GM15510 (cell line): Measurements from ENCODE around the gene GAP43.

Experiments
- POLR2A ChIP-seq: IDR thresholded peaks from 3 replicates; pipeline ENCODE4 v1.6.1; 2011; ENCODE audit warnings: borderline replicate concordance; ENCODE audit not compliant: insufficient read length; ENCODE audit errors: extremely low read depth

The GAP43 gene

DNA sequence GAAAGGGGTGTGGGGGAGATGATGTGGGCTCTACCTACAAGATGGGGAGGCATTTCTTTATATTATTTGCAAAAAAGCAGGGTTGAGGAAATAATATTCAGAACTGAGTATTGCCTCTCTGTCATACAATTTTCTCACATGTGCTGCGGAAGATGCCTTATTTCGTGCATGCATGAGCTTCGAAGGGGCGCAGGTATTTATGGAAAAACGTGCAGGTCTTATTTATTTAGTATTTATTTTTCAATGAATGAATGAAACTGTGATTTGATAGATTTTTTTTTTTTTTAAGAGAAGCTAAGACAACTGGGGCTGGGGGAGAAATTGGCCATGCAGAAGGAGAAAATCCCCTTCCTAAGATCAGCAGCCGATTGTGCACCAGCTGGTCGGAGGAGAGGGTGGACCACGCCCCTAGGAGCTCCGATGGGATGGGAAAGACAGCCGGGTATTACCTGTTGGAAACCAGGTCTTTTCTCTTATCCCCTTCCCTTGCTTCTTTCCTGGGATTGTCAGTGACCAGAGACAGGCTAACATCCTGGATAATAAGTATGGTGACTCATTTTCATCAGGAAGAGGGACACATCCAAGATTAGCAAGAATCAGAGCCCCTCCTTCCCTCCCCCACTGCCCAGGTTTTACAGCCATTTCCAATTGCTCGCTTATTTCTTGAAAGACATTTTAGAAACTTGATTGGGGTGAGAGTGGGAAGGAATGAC lies 875 bp downstream of the GAP43 start:
- no peak for TF ChIP-seq POLR2A

DNA sequence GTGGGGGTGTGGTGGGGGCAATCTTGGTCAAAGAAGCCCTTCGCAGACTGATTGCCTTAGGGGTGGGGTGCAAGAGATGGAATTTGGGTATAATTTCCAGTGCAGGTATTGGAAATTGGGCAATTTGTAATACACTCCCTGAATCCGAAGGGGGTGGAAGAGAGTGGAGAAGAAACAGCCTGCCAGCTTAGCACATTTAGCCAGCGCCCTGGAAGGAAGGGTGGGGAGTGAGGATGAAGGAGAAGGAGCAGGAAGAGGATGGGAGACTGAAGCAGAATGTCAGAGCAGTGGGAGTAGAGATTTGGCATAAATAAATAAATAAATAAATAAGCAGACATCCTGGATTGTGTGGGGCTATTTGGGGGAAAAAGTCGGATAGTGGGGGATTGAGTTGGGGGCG lies 1.6 kb downstream of the GAP43 start:
- TF ChIP-seq POLR2A, result no peak

DNA sequence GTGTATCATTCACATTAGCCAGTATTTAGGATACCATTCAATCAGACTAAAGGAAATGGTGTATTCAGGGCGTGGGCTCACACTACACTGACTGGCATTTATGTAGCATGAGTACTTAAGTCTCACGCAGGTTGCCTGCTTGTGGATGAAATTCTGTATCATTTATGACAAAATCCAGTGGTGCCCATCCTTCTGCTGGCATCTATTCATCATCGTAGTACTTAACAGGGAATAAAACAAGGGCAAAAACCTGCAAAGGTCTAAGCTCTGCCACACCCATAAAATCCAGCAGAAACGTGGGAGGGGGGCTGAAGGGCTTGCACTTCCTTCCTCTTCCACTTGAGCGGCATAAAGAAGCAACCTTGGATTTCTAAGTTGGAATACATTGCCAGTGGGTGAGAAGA lies 2.7 kb downstream of the GAP43 start:
- TF ChIP-seq POLR2A, result no peak

DNA sequence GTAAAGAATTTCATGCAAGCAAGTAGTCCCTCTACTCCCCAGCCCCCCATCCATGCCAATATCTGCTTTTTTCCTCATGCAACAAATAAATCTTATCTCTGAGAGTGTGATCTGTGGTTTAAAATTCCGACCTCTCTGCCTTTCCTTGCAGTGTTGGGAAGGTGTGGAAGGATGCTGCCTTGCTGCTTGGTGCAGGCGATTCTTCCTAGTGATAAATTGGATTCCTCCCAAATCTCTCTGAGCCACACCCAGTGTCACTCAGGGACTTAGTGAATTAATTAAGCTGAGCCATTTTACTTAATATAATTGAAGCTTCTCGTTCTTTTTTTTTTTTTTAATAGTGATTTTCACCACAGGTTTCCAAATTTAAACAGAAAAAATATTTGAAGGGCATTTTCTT lies 3.4 kb downstream of the GAP43 start:
- TF ChIP-seq POLR2A, result no peak

DNA sequence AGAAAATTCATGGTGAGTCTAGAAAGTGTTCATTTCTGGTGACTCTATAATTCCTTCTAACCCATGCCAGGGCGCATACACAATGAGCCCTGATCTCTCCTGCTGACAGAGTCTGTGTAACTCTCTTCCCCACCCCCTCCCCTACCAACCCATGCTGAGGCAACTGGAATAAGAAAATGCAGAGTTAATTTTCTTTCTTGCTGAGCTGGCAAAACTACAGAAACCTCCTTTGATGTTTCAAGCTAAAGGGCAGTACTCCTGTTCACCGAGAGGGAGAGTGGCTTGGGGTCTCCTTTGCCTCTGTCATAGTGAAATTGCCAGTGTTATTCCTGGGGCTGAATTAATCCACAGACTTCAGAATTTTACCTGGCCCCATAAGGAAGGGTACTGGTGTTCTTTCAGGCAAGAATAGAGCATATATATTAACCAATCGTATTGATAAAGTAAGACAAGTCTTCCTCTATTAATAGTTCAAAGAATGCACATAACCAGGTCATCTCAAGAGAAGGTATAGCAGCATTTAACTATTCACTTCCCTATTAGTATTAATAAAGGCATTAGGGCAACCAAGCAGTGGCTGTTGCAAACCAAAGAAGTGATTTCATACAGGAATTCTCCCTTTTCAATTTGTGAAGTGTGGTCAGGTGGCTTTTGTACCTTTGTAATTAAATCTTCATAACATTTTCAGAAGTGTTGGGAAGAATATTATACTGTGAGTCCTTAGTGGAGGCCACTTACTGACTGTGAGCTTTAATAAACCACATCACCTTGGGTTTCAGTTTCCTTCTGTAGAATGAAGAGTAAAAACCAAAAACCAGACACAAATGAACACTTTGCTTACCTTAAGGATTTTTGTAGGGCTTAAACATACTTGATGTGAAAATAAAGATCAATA lies 4.1 kb downstream of the GAP43 start:
- no peak for TF ChIP-seq POLR2A

DNA sequence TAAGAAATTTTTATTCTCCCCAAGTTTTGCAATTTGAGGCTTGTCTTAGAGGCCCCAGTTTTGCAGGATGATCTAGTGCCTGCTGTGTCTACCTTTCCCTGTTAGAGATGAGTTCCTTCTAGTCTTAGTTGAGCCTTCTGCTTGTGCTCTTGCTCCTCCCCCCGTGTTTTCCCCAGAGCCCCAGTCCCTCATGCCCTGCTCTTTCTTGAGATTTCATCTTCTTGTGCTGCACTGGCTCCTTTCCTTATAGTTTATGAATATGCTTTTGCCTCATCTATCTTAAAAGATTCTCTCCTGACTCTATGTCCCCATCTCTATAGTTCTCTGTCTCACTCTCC lies 4.7 kb downstream of the GAP43 start:
- no peak for TF ChIP-seq POLR2A

DNA sequence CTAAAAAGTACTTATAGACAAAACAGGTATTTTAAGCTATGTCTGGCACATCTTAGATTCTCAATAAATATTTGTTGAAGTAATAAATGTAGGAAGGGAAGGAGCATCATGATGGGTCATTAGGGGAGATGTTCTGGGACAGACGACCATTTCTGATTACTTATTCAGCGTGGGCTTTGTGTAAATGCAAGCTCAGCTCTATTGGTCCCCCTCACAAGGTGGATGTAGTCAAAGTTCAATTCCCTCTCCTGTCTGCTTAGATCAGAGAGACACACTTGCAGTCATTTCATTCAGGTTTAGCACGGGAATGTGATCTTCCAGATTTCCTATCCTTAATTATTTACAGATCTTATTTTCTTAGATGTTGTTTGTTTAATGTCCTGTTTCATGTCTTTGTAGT lies 7.5 kb downstream of the GAP43 start:
- no peak for TF ChIP-seq POLR2A

DNA sequence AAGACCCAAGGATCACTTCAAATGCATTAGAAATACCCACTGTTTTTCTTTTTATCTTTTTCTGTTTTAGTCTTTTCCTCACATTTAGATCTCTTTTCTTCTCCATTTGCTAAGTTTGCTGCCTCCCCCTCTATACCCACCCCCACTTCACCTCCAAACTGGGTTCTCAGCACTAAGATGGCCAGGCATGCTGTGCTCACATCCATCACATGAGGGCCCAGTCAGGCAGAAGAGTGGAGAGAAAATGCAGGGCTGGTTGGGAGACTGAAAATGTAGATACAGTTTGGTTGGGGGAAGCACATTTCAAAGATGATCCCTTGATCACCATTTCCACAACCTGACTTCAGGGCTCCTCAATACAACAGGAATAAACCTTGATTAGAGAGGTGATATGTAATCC lies 8.7 kb downstream of the GAP43 start:
- TF ChIP-seq POLR2A, result no peak

DNA sequence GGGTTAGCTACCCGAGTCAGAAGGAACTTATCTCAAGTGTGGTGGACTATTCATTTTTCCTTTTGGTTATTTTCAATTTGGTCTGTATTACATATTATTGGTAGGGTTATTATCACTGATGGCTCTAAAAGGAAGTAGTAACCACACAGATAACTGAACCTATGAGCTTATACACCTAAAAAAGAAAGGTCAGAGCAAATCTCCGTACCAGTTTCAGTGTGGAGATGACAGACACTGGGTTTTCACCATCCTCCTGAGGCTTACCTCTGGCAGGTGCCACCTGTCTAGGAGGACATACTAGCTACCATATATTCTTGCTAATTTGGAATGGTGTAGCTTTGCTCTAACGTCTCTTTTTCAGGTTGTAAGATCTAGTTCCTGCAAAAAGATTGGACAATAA lies 10.2 kb downstream of the GAP43 start:
- TF ChIP-seq POLR2A, result no peak

DNA sequence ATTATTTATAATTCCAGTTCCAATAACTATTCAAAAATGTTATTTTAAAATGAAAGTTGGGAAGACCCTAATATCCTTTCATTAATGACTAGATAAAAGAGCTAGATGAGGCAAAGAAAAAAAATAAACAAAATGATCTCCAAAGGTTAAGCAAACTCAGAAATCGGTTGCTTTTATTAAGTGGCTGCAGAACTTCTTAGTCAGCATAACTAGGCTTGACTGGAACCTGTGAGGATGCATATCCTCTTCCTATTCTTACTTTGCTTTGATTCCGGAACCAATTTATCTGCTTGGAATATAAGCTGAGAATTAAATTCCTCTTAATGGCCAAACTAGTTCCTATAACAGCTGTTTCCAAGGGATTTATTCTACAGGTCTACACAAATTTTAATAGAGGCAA lies 10.7 kb downstream of the GAP43 start:
- TF ChIP-seq POLR2A, result no peak

DNA sequence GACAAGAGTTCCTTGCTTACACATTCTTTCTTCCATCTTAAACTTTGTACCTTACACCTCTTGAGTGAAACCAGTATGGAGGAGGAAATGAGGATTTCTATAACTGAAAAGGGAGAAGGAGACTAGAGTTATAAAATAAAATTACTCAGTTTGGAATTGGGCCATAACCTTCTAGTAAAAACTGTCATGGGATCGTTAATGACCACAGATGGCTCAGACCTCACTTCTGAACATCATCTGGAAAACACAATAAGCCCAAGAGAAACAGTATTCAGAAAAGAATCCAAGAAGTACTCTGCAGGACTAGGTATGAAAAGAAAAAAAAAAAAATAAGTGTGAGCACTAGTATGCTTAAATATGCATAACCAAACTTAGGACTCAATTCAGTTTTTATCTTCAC lies 12.1 kb downstream of the GAP43 start:
- no peak for TF ChIP-seq POLR2A

DNA sequence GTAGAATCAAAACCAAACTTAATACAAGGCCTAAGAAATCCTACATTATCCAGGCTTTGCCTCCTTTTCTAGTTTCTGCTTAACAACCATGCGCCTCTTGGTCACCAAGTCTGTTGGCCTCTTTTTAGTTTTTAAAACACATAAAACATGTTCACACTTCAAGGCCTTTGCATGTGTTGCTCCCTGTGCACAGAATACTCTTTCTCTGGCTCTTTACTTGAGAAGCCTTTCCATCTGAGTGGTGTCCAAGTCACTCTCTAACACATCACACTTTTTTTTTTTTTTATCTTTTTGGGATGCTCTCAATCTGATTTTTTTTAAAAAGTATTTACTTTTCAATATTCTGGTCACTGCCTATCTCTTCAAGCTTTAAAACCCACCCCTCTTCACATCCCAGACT lies 14.9 kb downstream of the GAP43 start:
- no peak for TF ChIP-seq POLR2A

DNA sequence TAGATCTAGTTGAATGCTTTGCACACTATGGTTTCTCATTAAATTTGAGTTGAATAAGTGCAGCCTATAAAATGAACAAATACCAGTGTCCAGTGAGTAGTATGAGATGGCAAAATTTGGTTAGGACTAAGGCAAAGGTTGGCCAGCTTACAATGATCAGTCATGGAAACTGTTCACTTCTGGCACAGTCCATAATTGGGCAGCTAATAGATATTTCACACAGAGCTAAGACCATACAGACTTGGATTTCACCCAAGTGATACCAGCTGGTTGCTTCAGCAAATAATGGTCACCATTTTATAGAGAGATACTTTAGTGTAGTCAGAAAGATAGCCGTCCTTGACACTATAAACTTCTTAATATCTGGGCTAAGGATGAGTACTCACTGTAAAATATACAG lies 15.7 kb downstream of the GAP43 start:
- TF ChIP-seq POLR2A, result no peak

DNA sequence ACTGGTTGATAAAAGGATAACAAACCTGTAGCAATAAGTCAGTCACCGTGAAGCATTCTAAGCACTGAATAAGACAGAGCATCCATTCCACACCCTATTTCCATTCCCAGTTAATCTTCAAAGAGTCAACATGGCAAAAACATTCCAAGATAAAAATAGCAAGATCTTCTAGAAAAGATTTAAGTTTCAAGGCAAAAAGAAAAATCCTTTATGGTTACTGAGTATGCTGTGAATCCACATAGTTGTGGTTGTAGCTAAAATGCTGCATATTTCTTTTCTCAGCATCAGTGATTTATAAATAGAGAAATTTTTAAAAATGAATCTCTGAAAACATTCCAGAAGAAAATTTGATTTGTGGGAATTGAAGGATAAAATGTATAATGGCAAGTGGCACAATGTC lies 21.1 kb downstream of the GAP43 start:
- TF ChIP-seq POLR2A, result no peak

DNA sequence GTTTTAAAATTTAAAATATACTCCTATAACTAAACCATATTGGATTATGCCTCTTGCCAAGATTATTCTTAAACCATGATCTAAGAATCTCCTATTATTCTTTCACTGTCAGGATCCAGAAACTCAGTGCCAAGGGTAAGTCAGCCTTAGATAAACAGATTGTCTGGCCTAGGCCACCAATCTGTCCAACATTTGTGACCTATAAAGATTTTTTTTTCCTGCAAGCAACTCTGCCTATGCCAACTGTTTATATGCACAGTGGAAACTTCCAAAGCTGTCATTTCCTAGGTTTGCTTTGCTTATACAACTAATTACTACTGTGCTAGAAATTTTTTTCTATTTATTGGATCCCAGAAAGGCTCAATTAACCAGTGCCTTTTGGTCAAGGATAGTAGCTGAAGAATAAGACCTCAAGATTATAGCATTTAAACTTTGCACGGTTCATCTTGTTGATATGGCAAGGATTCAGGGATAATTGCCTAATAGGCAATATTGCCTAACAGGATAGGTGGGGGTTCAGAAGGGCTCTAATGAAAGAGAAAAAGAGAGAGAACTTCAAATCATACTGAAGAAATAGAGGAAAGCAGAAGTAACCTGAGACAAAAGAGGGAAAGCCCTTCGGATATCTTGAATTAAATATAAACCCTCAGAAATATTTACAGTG lies 22.8 kb downstream of the GAP43 start:
- no peak for TF ChIP-seq POLR2A
